Peyer's patch (tissue), 4 donors: ENCODE measurements around the gene ERC2.

Source experiments
- POLR2A ChIP-seq, 2 donors: fragments of 450-650 bp; IDR thresholded peaks; one replicate each; pipeline ENCODE4 v1.5.1; 2017; ENCODE audit warnings: antibody characterized with exemption in 2 of 2, mild to moderate bottlenecking in 2 of 2, moderate library complexity in 2 of 2
- TF ChIP-seq, protein P1 (sequence below), 6 experiments: fragments of 450-650 bp in 4 of 6; fragments of 200-600 bp in 2 of 6; sonication (generic) in 1 of 6; IDR thresholded peaks; one replicate each; pipeline ENCODE4 v1.5.1; 2017 to 2019; ENCODE audit warnings: antibody characterized with exemption in 6 of 6, mild to moderate bottlenecking in 3 of 6, moderate library complexity in 1 of 6

DNA sequence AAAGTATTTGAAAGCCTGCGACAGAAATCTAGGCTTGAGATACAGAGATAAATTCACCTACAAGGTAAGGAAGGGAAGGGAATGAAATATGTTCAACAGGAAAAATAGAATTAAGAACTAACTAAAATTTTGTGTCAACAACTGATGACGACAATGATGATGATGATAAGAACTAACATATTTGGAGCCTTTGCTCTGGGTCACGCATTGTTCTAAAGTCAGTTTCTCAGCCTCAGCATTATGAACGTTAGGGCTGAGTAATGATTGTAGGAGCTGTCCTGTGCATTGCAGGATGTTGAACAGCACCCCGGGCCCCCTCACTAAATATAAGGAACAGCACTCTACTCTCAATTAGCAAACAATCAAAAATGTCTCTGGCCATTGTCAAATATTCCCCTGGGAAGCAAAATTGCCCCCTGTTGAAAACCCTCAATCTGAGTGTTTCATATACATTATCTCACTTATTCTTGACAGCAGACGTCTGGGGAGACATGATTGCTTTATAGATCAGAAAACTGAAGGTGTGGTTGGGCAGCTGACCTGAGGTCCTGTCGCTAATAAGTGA is 88.5 kb downstream of the ERC2 start:
- TF ChIP-seq, protein P1, sequence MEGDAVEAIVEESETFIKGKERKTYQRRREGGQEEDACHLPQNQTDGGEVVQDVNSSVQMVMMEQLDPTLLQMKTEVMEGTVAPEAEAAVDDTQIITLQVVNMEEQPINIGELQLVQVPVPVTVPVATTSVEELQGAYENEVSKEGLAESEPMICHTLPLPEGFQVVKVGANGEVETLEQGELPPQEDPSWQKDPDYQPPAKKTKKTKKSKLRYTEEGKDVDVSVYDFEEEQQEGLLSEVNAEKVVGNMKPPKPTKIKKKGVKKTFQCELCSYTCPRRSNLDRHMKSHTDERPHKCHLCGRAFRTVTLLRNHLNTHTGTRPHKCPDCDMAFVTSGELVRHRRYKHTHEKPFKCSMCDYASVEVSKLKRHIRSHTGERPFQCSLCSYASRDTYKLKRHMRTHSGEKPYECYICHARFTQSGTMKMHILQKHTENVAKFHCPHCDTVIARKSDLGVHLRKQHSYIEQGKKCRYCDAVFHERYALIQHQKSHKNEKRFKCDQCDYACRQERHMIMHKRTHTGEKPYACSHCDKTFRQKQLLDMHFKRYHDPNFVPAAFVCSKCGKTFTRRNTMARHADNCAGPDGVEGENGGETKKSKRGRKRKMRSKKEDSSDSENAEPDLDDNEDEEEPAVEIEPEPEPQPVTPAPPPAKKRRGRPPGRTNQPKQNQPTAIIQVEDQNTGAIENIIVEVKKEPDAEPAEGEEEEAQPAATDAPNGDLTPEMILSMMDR (IDR thresholded peaks at IDR 0.05) = no peak
- TF ChIP-seq POLR2A (IDR thresholded peaks at IDR 0.05) = no peak
